ENCODE data around the gene KNSTRN.

Gene KNSTRN

DNA sequence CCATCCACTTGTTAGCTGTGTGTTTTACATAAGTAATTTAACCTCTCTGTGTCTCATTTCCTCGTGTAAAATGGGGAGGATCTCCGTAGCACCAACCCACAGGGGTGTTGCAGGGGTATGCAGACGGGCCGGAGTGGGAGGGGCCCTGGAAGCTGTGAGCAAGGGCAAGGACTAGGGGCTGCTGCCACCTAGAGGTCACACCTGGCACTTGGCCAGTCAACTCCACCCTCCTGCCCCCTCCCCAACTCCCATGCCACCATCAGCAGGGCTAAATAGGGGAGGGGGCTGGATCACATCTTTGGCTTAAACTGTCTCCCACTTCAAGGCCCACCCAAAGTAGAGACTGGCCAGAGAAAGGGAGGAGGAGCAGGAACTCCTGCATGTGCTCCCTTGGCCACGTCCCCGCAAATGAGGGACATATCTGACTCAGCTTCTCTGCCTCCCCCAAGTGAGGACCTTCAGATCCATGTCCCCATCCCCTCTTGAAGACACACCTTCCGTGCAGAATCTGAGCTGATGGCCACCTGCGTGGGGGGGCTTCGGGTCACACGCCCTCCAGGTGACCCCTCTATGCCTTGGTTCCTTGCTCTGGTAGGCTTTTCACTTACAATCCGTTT lies 44.4 kb upstream of the KNSTRN start:
- peak overlapping the region in 9 of 11 experiments; percentile 8 to 89 (median 77); a peak in 12 of 22 replicates for H3K9ac ChIP-seq
- H3K4me2 ChIP-seq, result peak overlapping the region; percentile 82 to 98 (median 95)
- no peak overlapping the region; a peak in 1 of 22 replicates for H3K27ac ChIP-seq
- no peaks in the 10 kb centered on the region for H4K20me1 ChIP-seq
- no peak for TF ChIP-seq Cebpa-rat (IDR thresholded peaks at IDR 0.05)
- peaks cover 0 to 18% (median 0%) of the 10 kb centered on the region in 11 experiments; a peak in 1 of 22 replicates for H3K36me3 ChIP-seq
- H3K27me3 ChIP-seq, result no peaks in the 10 kb centered on the region
- H3K4me3 ChIP-seq, result peak overlapping the region in 5 of 10 experiments; percentile 30 to 61 (median 59); a peak in 7 of 20 replicates
- H3K9me3 ChIP-seq (replicated peaks in 1 of 11), result no peaks in the 10 kb centered on the region
- peaks cover 86 to 99% (median 96%) of the 10 kb centered on the region in 10 experiments for H3K4me1 ChIP-seq

DNA sequence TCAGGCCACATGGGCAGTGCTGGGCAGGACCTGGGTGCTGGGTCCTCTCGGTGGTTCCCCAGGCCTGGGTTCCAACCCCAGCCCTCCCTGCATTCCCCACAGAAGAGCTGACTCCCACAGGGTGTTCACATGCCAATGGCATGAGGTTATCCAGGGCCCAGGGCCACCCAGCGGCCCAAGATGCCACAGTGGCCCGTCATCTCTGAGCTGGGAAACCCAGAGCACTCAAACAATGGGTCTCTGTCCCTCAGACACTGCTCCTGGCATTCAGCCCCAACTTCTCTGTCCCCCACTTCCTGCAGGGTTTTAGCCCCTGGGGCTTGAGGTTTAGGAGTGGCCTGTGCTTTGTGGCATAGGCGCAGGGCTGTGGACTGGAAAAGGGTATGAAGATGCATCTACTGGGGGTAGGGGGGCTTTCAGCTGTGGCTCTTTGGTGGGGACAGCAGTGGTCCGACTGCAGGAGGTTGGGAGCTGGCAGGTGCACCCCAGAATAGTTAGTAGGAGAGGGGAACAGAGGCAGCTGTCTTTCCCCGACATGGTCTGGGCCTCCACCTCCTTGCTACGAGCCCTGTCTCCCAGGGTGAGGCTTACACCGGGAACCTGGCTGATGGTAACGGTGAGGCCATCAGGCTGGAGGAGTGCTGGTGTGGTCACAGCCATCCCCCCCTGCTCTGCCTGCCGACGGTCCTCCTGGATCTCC lies 43.5 kb upstream of the KNSTRN start:
- Histone ChIP-seq H3K27me3 (no peaks in the 10 kb centered on the region), H3K4me3 (peak overlapping the region in 5 of 10 experiments; percentile 56 to 64 (median 60); a peak in 8 of 20 replicates), H3K36me3 (peaks cover 0 to 18% (median 0%) of the 10 kb centered on the region in 11 experiments; a peak in 1 of 22 replicates), H3K9ac (peak overlapping the region; percentile 61 to 89 (median 76); a peak in 20 of 22 replicates), H4K20me1 (no peaks in the 10 kb centered on the region), H3K27ac (peak overlapping the region in 4 of 11 experiments; percentile 64 to 92 (median 77); a peak in 4 of 22 replicates), H3K9me3 (replicated peaks in 1 of 11) (no peaks in the 10 kb centered on the region), H3K4me1 (peaks cover 86 to 99% (median 97%) of the 10 kb centered on the region in 10 experiments), H3K4me2 (peak overlapping the region; percentile 82 to 98 (median 95))
- no peak for TF ChIP-seq Cebpa-rat (IDR thresholded peaks at IDR 0.05)

DNA sequence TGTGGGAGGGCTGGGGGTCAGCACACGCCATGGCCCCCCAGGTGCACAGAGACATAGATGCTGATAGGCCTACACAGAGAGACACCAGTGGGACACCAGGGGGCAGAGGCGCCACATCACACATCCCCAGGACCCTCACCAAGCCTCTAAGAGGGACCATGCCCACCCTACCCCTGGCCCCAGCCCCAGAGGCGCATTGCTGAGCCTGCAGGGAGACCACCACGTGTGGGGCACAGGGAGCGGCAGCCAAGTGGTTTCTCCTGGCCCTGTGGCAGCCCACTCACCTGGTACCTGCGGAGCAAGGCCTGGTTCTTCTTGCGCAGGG lies 42.9 kb upstream of the KNSTRN start:
- Histone ChIP-seq H3K27ac (peak overlapping the region in 10 of 11 experiments; percentile 64 to 92 (median 77); a peak in 18 of 22 replicates), H3K9ac (peak overlapping the region; percentile 61 to 89 (median 76); a peak in 21 of 22 replicates), H3K4me2 (peak overlapping the region; percentile 82 to 98 (median 95)), H3K4me3 (peak overlapping the region in 6 of 10 experiments; percentile 32 to 64 (median 60); a peak in 12 of 20 replicates), H4K20me1 (no peaks in the 10 kb centered on the region), H3K27me3 (no peaks in the 10 kb centered on the region), H3K36me3 (peaks cover 0 to 18% (median 0%) of the 10 kb centered on the region in 11 experiments; a peak in 1 of 22 replicates), H3K9me3 (replicated peaks in 1 of 11) (no peaks in the 10 kb centered on the region), H3K4me1 (peaks cover 86 to 100% (median 97%) of the 10 kb centered on the region in 10 experiments)
- no peak for TF ChIP-seq Cebpa-rat (IDR thresholded peaks at IDR 0.05)

DNA sequence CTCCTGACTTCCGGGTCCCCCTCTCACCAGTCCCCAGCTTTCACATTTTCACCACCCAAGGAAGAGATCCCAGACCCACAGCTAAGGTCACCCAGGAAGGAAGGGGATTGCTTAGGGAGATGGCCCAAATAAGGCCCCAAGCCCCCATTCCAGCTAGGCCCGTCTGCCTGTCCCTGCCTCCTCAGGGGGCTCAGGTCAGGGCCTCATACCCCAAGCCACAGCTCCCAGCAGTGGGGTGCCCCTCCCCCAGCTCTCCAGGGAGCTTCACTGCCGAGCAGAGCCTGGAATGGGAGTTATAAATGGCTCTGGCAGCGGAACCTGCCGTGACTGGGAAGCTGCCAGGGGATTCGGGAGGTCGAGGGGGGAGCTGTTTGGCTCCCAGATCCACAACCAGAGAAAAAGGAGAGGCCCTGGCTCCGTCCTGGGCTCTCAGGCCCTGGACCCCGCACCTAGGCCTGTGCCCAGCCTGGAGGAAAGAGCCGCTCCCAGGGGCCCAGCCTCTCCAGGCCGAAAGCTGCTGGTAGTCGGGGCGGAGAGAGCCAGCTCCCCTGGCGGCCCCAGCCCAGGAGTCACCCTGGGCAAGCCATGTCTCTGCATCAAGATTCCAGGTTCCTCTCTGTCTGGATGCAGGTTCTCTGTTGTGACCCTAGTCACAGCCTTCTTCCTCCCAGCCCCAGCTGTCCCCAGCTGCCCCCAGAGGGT lies 42.3 kb upstream of the KNSTRN start:
- Histone ChIP-seq H3K4me1 (peaks cover 86 to 100% (median 96%) of the 10 kb centered on the region in 10 experiments), H3K4me2 (peak overlapping the region; percentile 82 to 98 (median 95)), H3K27me3 (no peaks in the 10 kb centered on the region), H4K20me1 (no peaks in the 10 kb centered on the region), H3K27ac (peak overlapping the region; percentile 51 to 92 (median 75)), H3K9me3 (replicated peaks in 1 of 11) (no peaks in the 10 kb centered on the region), H3K4me3 (peak overlapping the region; percentile 17 to 64 (median 48); a peak in 16 of 20 replicates), H3K36me3 (peaks cover 0 to 18% (median 0%) of the 10 kb centered on the region in 11 experiments; a peak in 1 of 22 replicates), H3K9ac (peak overlapping the region; percentile 61 to 89 (median 76))
- no peak for TF ChIP-seq Cebpa-rat (IDR thresholded peaks at IDR 0.05)

DNA sequence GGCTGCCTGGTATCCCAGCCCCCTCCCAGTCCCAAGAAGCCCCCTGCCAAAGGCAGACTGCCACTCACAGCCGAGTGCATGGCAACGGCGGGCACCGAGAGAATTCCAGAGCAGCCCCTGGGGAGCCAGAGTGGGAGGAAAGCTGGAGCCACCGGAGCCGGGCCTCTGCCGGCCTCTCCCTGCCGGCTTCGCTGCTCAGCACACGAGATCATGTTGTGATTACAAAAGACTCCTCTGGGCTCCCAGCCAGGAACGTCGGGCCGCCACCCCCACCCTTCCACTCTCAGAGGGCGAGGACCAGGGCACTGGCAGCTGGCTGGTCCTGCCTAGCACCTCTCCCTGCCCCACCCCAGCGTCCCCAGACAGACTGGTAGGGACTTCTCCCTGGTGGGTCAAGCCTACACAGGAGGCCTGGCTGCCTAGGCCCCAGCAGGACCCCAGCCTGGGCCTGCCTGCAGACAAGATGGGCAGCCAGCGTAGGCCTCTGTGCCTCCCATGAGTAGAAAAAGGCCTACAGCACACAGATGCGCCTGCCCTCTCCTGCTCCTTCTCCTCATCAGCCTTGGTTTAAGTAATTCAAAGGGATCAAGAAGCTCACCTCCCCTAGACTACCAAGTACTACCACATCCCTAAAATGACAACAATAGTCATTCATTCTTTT lies 41.7 kb upstream of the KNSTRN start, which contains the start of gene CCDC9B:
Gene CCDC9B, minus strand, starts transcription at position 200 of the 661 bp plus-strand sequence. Its CDS starts 120 bp downstream, at position 80.
- H3K4me1 ChIP-seq, result peaks cover 80 to 93% (median 90%) of the 10 kb centered on the region in 10 experiments
- TF ChIP-seq Cebpa-rat (IDR thresholded peaks at IDR 0.05), result no peak
- H3K4me3 ChIP-seq, result peak within 1 kb of the TSS; percentile 17 to 64 (median 48); a peak in 16 of 20 replicates

DNA sequence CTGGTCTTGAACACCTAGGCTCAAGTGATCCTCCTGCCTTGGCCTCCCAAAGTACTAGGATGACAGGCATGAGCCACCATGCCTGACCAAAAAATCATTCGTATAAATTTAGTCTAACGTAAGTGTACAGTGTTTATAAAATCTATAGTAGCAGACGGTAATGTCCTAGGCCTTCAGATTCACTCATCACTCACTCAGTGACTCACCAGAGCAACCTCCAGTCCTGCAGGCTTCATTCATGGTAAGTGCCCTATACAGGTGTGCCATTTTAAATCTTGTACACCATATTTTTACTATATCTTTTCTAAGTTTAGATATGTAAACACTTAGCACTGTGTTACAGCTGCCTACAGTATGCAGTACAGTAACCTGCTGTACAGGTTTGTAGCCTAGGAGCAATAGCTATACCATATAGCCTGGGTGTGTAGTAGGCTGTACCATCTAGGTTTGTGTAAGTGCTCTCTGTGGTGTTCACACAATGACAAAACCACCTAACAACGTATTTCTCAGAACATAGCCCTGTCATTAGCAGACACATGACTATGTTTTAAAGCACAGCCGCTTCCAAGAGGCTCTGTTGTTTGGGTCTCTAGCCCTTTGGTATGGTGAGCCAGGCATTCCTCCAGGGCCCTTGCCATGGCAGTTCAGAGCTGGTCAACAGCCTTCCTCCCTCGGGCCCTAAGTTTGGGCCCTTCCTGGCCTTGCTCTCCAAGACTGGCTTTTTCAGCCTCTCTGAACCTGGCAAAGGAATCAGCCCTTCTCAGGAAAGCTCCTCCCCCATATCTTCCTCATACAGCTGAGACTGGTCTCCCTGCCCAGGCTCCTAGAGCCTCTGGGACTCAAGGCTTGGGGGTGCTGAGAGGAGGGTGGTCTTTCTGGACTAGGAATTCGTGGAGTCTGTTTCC lies 39.9 kb upstream of the KNSTRN start:
- peak overlapping the region in 2 of 10 experiments; percentile 13 to 30; a peak in 2 of 20 replicates for H3K4me3 ChIP-seq
- H3K9me3 ChIP-seq (replicated peaks in 1 of 11), result no peaks in the 10 kb centered on the region
- no peaks in the 10 kb centered on the region for H4K20me1 ChIP-seq
- H3K27me3 ChIP-seq, result no peaks in the 10 kb centered on the region
- H3K27ac ChIP-seq, result peak overlapping the region in 10 of 11 experiments; percentile 14 to 74 (median 62); a peak in 19 of 22 replicates
- 0 out of 22 replicates have a peak, but pooled peaks cover 0 to 5% (median 0%) of the 10 kb centered on the region in 11 experiments for H3K36me3 ChIP-seq
- peak overlapping the region in 9 of 11 experiments; percentile 12 to 49 (median 32); a peak in 11 of 22 replicates for H3K9ac ChIP-seq
- peak overlapping the region; percentile 54 to 82 (median 73) for H3K4me2 ChIP-seq
- no peak for TF ChIP-seq Cebpa-rat (IDR thresholded peaks at IDR 0.05)
- peaks cover 62 to 75% (median 72%) of the 10 kb centered on the region in 10 experiments for H3K4me1 ChIP-seq

More for the DNA sequence above, 41.7 kb upstream of the KNSTRN start, which contains the start of gene CCDC9B:
- Histone ChIP-seq H3K27ac (peak within 1 kb of the TSS; percentile 51 to 92 (median 75)), H3K36me3 (peaks cover 0 to 11% (median 0%) of the 10 kb centered on the region in 11 experiments; a peak in 1 of 22 replicates), H3K27me3 (no peaks in the 10 kb centered on the region), H4K20me1 (no peaks in the 10 kb centered on the region), H3K9ac (peak within 1 kb of the TSS; percentile 61 to 89 (median 76)), H3K4me2 (peak within 1 kb of the TSS; percentile 82 to 98 (median 95)), H3K9me3 (replicated peaks in 1 of 11) (no peaks in the 10 kb centered on the region)

DNA sequence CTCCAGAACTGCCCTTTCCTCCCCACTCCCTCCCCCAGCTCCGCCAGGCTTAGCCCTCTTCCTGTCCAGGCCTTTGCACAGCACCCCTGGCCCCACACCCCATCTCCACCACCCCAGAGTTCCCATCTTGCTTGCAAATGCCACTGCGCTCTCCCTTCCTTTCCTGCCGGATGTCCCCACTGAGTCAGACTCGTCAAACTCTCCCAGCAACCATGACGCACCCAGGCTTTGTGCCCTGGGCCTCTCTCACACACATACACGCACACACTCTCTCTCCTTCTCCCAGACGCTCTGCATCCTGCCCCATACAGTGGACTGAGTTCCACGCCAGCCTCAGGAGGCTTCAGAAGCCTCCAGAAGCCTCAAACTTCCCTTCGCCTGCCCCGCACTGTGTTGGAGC lies 39.0 kb upstream of the KNSTRN start:
- Histone ChIP-seq H3K9me3 (replicated peaks in 1 of 11) (no peaks in the 10 kb centered on the region), H3K36me3 (0 out of 22 replicates have a peak, but pooled peaks cover 0 to under 1% (median 0%) of the 10 kb centered on the region in 11 experiments), H3K4me3 (peak overlapping the region in 2 of 10 experiments; percentile 13 to 30; a peak in 3 of 20 replicates), H3K27me3 (no peaks in the 10 kb centered on the region), H3K9ac (peak overlapping the region; percentile 11 to 53 (median 32); a peak in 14 of 22 replicates), H3K4me2 (peak overlapping the region; percentile 54 to 82 (median 73)), H3K27ac (peak overlapping the region in 10 of 11 experiments; percentile 14 to 74 (median 62); a peak in 20 of 22 replicates), H4K20me1 (no peaks in the 10 kb centered on the region), H3K4me1 (peaks cover 58 to 72% (median 67%) of the 10 kb centered on the region in 10 experiments)
- TF ChIP-seq Cebpa-rat (IDR thresholded peaks at IDR 0.05), result no peak
